K562 (cell line): ENCODE measurements around the gene BPHL. TPM values are rescaled to one million over a fixed set of nuclear protein-coding genes. Genes with fewer than 3 reads are reported as not detected.

Experiments used
- ATF7 ChIP-seq: fragments of 450-650 bp; IDR thresholded peaks from 2 replicates; pipeline ENCODE4 v1.7.1; 2014; ENCODE audit warnings: mild to moderate bottlenecking, moderate library complexity
- ELF1 ChIP-seq: fragments of 200-800 bp; sonication (Bioruptor generic); IDR thresholded peaks from 2 replicates; pipeline ENCODE4 v1.6.1; 2016; ENCODE audit warnings: missing genetic modification characterization, missing compliant biosample characterization
- FOS ChIP-seq: IDR thresholded peaks from 3 replicates; pipeline ENCODE4 v1.6.1; 2011; ENCODE audit not compliant: insufficient read length; ENCODE audit errors: extremely low read depth
- HEY1 ChIP-seq: fragments of 250-450 bp; sonication (Bioruptor Pico); IDR thresholded peaks from 2 replicates; pipeline ENCODE4 v1.5.0; 2020; ENCODE audit warnings: mild to moderate bottlenecking, moderate library complexity, borderline replicate concordance
- HINFP ChIP-seq: fragments of 450-650 bp; conservative IDR thresholded peaks from 2 replicates; pipeline ENCODE4 v1.6.1; 2016; ENCODE audit warnings: missing genetic modification characterization, low read depth, mild to moderate bottlenecking, control low read depth, missing compliant biosample characterization
- KLF6 ChIP-seq: fragments of 250-450 bp; sonication (Bioruptor Pico); IDR thresholded peaks from 2 replicates; pipeline ENCODE4 v1.4.0; 2020; ENCODE audit warnings: mild to moderate bottlenecking, moderate library complexity, borderline replicate concordance
- LARP7 ChIP-seq: fragments of 450-650 bp; IDR thresholded peaks from 2 replicates; pipeline ENCODE4 v1.6.1; 2016
- MAFF ChIP-seq: IDR thresholded peaks from 2 replicates; pipeline ENCODE4 v1.6.1; 2012; ENCODE audit warnings: low read length, improper control_type of control experiment
- NCOA1 ChIP-seq: fragments of 450-650 bp; IDR thresholded peaks from 2 replicates; pipeline ENCODE4 v1.6.1; 2016; ENCODE audit warnings: low read depth
- RBM22 ChIP-seq: fragments of 200-400 bp; formaldehyde crosslinking; IDR thresholded peaks from 2 replicates; pipeline ENCODE4 v1.6.1; 2018; ENCODE audit warnings: low read length, low read depth; ENCODE audit not compliant: poor library complexity, severe bottlenecking
- SP2 ChIP-seq: IDR thresholded peaks from 2 replicates; pipeline ENCODE4 v1.6.1; 2011; ENCODE audit warnings: mild to moderate bottlenecking, low read depth, low read length, moderate library complexity; ENCODE audit not compliant: poor library complexity, severe bottlenecking; ENCODE audit errors: extremely low read depth
- TFAP4 ChIP-seq: sonication (generic); formaldehyde crosslinking; IDR thresholded peaks from 2 replicates; pipeline ENCODE4 v1.8.0; 2022; ENCODE audit warnings: missing genetic modification reagents, mild to moderate bottlenecking, moderate library complexity, borderline replicate concordance
- ZBTB12 ChIP-seq: fragments of 250-450 bp; sonication (Bioruptor Pico); IDR thresholded peaks from 2 replicates; pipeline ENCODE4 v1.4.0; 2020
- ZBTB33 ChIP-seq: sonication (generic); formaldehyde crosslinking; IDR thresholded peaks from 2 replicates; pipeline ENCODE4 v1.8.1; 2023; ENCODE audit warnings: mild to moderate bottlenecking, missing genetic modification reagents
- ZNF174 ChIP-seq: fragments of 250-450 bp; sonication (Bioruptor Pico); IDR thresholded peaks from 2 replicates; pipeline ENCODE4 v1.4.0; 2020; ENCODE audit warnings: mild to moderate bottlenecking
- ZNF175 ChIP-seq: fragments of 200-800 bp; sonication (Bioruptor generic); IDR thresholded peaks from 2 replicates; pipeline ENCODE4 v1.6.1; 2016; ENCODE audit warnings: low read depth, mild to moderate bottlenecking, missing genetic modification characterization, missing compliant biosample characterization
- ZNF354B ChIP-seq: fragments of 250-450 bp; sonication (Bioruptor Pico); IDR thresholded peaks from 2 replicates; pipeline ENCODE4 v1.4.0; 2020
- ZNF444 ChIP-seq: fragments of 250-450 bp; sonication (Bioruptor Pico); IDR thresholded peaks from 2 replicates; pipeline ENCODE4 v1.4.0; 2020; ENCODE audit warnings: mild to moderate bottlenecking, moderate library complexity
- ZNF449 ChIP-seq: fragments of 250-450 bp; sonication (Bioruptor Pico); IDR thresholded peaks from 2 replicates; pipeline ENCODE4 v1.8.0; 2022; ENCODE audit warnings: moderate library complexity, mild to moderate bottlenecking, inconsistent platforms
- ZNF586 ChIP-seq: fragments of 450-650 bp; formaldehyde crosslinking; conservative IDR thresholded peaks from 2 replicates; pipeline ENCODE4 v1.4.0; 2020; ENCODE audit warnings: mild to moderate bottlenecking, moderate library complexity
- polyA plus RNA-seq, 8 experiments: library from polyadenylated mRNA; depleted of rRNA in 4 of 8; stranded (reverse) in 5 of 8; unstranded in 3 of 8; fragments of >200 nt; fragmentation: Nextera tagmentation in 2 of 8; fragmentation: Illumina TruSeq in 1 of 8; extraction: Ambion mirVana in 2 of 8; extraction: Trizol in 1 of 8; gene quantifications; 2 replicates each; pipeline versions ENCODE4 v1.2.1 to v1.2.3, GENCODE V29; 2011 to 2014; ENCODE audit warnings: inconsistent platforms in 1 of 8, missing spikeins in 1 of 8
- total RNA-seq, 7 experiments: library from RNA; depleted of rRNA in 6 of 7; stranded (reverse); fragments of >200 nt in 6 of 7; fragmentation: Illumina TruSeq in 2 of 7; extraction: Trizol in 2 of 7; gene quantifications; 2 replicates each; pipeline versions ENCODE4 v1.2.1 to v1.2.3, GENCODE V29; 2011 to 2021; ENCODE audit warnings: low replicate concordance in 1 of 7
- TF ChIP-seq, protein P1 (sequence below): fragments of 250-450 bp; sonication (Bioruptor Pico); IDR thresholded peaks from 2 replicates; pipeline ENCODE4 v1.8.0; 2021; ENCODE audit warnings: moderate library complexity, mild to moderate bottlenecking, inconsistent platforms

BPHL gene
- total and polyA plus RNA-seq, 9 of the 15 experiments (the other 6 are each of a cell fraction or from before 2014, with no cell fraction given): 3.5 to 17.4 (median 8.2) TPM

DNA sequence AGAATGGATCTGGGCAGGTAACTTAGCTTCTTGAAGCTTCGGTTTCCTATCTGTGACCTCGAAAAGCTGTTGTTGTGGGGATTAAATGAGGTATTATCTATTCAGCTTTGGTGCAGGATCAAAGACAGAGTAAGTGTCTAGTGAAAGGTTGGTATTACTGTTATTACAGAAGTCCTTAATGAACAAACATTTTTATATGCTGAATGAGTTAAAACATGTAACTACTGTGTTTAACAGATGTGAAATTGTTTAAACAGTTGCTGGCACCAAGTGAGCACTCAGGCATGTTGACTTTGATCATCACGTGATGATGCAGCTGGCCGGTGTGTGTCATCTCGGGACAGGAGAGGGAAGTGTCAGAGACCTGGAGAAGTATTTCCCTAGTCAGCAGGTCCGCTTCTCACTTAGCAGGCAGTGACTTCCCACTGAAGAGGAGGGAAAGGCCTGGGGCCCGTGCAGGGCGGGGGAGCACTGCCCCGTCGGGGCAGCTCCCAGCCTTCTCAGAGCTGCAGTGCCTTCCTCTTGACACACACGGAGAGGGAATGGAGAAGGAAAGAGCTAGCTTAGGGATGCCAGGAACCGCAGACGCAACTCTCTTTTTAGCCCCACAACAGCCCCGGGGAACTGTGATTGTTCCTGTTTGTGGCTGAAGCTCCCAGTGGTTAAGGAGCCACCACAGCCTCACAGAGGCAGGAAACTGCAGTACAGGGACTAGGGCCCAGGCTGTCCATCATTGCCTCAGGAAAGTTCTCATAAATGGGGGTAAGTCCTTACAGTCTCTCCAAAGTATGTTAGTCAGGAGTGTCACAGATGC, 20.8 kb downstream of the BPHL start (continued):
- TF ChIP-seq ZBTB12 (CRISPR knock-in tag): no peak
- TF ChIP-seq ZNF174: no peak
- TF ChIP-seq ZNF175 (CRISPR knock-in tag): no peak
- TF ChIP-seq ZBTB33 (CRISPR knock-in tag): no peak
- no peak for TF ChIP-seq NCOA1
- TF ChIP-seq HEY1 (CRISPR knock-in tag): no peak
- TF ChIP-seq SP2: no peak
- TF ChIP-seq MAFF: peak; percentile 8; the same call in 1 of the 2 replicates
- TF ChIP-seq RBM22: no peak
- TF ChIP-seq TFAP4 (CRISPR knock-in tag): peak; percentile 77
- TF ChIP-seq ATF7: no peak; the same call in none of the 2 replicates
- no peak for TF ChIP-seq KLF6 (CRISPR knock-in tag)
- no peak for TF ChIP-seq ZNF449 (CRISPR knock-in tag)
- no peak for TF ChIP-seq ELF1 (tag)
- no peak for TF ChIP-seq ZNF586
- TF ChIP-seq FOS: no peak
- TF ChIP-seq LARP7: no peak
- no peak for TF ChIP-seq ZNF444 (CRISPR knock-in tag)
- TF ChIP-seq HINFP: 0 out of 2 replicates have a peak, but pooled peaks have one; percentile 41
- TF ChIP-seq, protein P1, sequence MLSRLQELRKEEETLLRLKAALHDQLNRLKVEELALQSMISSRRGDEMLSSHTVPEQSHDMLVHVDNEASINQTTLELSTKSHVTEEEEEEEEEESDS: no peak
- TF ChIP-seq ZNF354B: no peak
